ENCODE results near the gene ALK.

ALK gene

DNA sequence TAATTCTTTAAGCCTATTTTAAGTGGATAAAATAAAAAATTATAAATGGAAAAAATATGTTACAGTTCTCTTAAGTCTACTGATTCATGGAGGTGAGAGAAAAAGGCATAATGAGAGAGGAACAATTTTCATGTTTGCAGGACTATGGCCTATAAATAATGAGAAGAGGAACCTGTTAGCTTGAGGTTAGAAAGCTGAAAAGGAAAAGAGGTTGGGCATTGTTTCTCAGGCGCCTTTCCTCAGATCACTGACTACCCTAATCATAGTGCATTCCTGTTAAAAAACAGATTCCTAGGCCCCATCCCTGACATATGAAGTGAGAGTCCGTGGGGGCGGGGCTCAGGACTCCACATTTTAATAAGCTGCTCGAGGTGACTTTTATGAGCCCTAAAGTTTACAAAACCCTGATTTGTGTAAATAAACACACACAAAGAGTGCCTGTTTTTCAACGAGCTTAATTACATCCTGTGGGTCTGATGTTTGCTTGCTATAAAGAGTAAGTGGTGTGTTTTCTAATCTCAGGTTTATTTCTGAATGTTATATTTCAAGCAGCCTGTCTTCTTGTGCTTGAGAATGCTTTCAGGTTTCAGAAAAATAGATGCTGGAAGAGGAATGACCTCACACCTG is 470.7 kb downstream of the ALK start:
- TF ChIP-seq ZFX (IDR thresholded peaks at IDR 0.05) (no peak), CTCF (conservative IDR thresholded peaks at IDR 0.05) (no peak)
- no peak overlapping the region for H3K27ac ChIP-seq

- H3K27ac ChIP-seq: no peak overlapping the region
- TF ChIP-seq CTCF (conservative IDR thresholded peaks at IDR 0.05) (no peak), ZFX (IDR thresholded peaks at IDR 0.05) (no peak)
These were observed 471.9 kb downstream of the ALK start for GRCh38 chr2:29449499-29449898.

- TF ChIP-seq CTCF (conservative IDR thresholded peaks at IDR 0.05): no peak
- TF ChIP-seq ZFX (IDR thresholded peaks at IDR 0.05): no peak
- no peak overlapping the region for H3K27ac ChIP-seq
These were observed 473.2 kb downstream of the ALK start for GRCh38 chr2:29448096-29448688.

- H3K27ac ChIP-seq: no peak overlapping the region
These were observed 473.9 kb downstream of the ALK start for GRCh38 chr2:29447513-29447912.

DNA sequence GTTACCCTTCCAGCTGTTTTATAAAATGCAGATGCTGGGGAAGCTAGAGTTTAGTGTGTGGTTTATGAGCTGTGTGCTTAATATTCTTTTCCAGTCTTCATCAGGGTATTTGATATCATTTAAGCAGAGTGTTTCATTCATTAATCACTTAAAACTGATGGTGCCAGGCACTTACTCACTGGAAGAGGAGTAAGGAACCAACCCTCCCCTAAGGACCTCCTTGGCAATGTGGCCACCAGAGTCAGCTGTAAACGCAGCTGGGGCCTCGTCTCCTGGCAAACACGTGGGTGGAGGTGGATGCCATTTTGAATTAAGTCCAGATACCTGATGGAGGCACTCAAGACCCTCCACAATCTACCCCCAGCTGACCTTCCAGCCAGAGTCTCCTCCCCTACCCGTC is 474.5 kb downstream of the ALK start:
- TF ChIP-seq ZFX (IDR thresholded peaks at IDR 0.05) (no peak), CTCF (conservative IDR thresholded peaks at IDR 0.05) (no peak)
- no peak overlapping the region for H3K27ac ChIP-seq

More at GRCh38 chr2:29447513-29447912, 473.9 kb downstream of the ALK start:
- TF ChIP-seq CTCF (conservative IDR thresholded peaks at IDR 0.05): no peak
- TF ChIP-seq ZFX (IDR thresholded peaks at IDR 0.05): no peak

GRCh38 chr2:29444150-29444549 is 477.2 kb downstream of the ALK start:
- no peak overlapping the region for H3K27ac ChIP-seq
- TF ChIP-seq ZFX (IDR thresholded peaks at IDR 0.05) (no peak), CTCF (conservative IDR thresholded peaks at IDR 0.05) (no peak)

- no peak overlapping the region for H3K27ac ChIP-seq
These were observed 477.8 kb downstream of the ALK start for GRCh38 chr2:29443627-29444026.

More at GRCh38 chr2:29443627-29444026, 477.8 kb downstream of the ALK start:
- TF ChIP-seq CTCF (conservative IDR thresholded peaks at IDR 0.05): no peak
- no peak for TF ChIP-seq ZFX (IDR thresholded peaks at IDR 0.05)
